Endodermal cell (in vitro differentiated cells): Measurements from ENCODE around the gene GSE1. TPM values are rescaled to one million over a fixed set of nuclear protein-coding genes. Genes with fewer than 3 reads are reported as not detected.

Experiments
- DNase-seq: peaks from one replicate; pipeline ENCODE4 v3.0.0-alpha.2; 2017
- H3K27ac ChIP-seq: 2 replicates; pipeline ENCODE4 v1.5.1; 2013; ENCODE audit warnings: mild to moderate bottlenecking, low read depth, low read length, moderate library complexity
- H3K27me3 ChIP-seq: 2 replicates; pipeline ENCODE4 v1.6.1; 2013; ENCODE audit warnings: mild to moderate bottlenecking, low read length, moderate library complexity; ENCODE audit not compliant: insufficient read depth, control insufficient read depth, poor library complexity, severe bottlenecking
- H3K36me3 ChIP-seq: 2 replicates; pipeline ENCODE4 v1.7.0; 2013; ENCODE audit warnings: mild to moderate bottlenecking, low read length, moderate library complexity; ENCODE audit not compliant: control insufficient read depth, insufficient read depth
- H3K4me1 ChIP-seq: one replicate; pipeline ENCODE4 v1.7.0; 2013; ENCODE audit warnings: low read length; ENCODE audit not compliant: control insufficient read depth, insufficient read depth
- H3K4me3 ChIP-seq: 2 replicates; pipeline ENCODE4 v1.5.1; 2013; ENCODE audit warnings: mild to moderate bottlenecking, low read length, moderate library complexity
- H3K9ac ChIP-seq: 2 replicates; pipeline ENCODE4 v1.6.1; 2013; ENCODE audit warnings: mild to moderate bottlenecking, low read length, moderate library complexity; ENCODE audit not compliant: poor library complexity, severe bottlenecking; ENCODE audit errors: extremely low read depth
- H3K9me3 ChIP-seq: 2 replicates; pipeline ENCODE4 v1.6.1; 2013; ENCODE audit warnings: mild to moderate bottlenecking, low read length, moderate library complexity; ENCODE audit not compliant: control insufficient read depth
- H3K27ac Mint-ChIP-seq: 2 replicates; pipeline ENCODE4 v1.8.0; 2020; ENCODE audit warnings: mixed read lengths
- H3K27me3 Mint-ChIP-seq: 2 replicates; pipeline ENCODE4 v1.8.0; 2021; ENCODE audit warnings: mild to moderate bottlenecking, mixed read lengths; ENCODE audit not compliant: insufficient read depth
- H3K36me3 Mint-ChIP-seq: 2 replicates; pipeline ENCODE4 v1.8.0; 2020; ENCODE audit warnings: low read depth, mixed read lengths
- H3K4me1 Mint-ChIP-seq: 2 replicates; pipeline ENCODE4 v1.8.0; 2020; ENCODE audit warnings: mixed read lengths
- H3K4me3 Mint-ChIP-seq: 2 replicates; pipeline ENCODE4 v1.8.0; 2020; ENCODE audit warnings: mild to moderate bottlenecking, moderate library complexity, mixed read lengths
- H3K9me3 Mint-ChIP-seq: 2 replicates; pipeline ENCODE4 v1.8.0; 2020; ENCODE audit warnings: mild to moderate bottlenecking, mixed read lengths
- CTCF ChIP-seq: fragments of 200-600 bp; sonication (generic); conservative IDR thresholded peaks from 2 replicates; pipeline ENCODE4 v1.5.0; 2021; ENCODE audit warnings: antibody characterized with exemption, mild to moderate bottlenecking
- WGBS, 2 experiments: methylation state at CpG; one replicate each; pipeline versions ENCODE4 v1.1.5 to v1.1.7; 2013; ENCODE audit warnings: missing lambda C conversion rate in 2 of 2, mixed read lengths in 1 of 2; ENCODE audit not compliant: insufficient coverage in 1 of 2, insufficient read length in 1 of 2; 5-methylcytosine and 5-hydroxymethylcytosine counted together
- total RNA-seq, 2 donors: library from RNA; stranded (reverse); fragmentation: NEBNext Ultra II Directional in 1 of 2; extraction: Animal tissue kit (Norgen Biotek cat#: 25700) in 1 of 2; gene quantifications; 2 replicates in 1 of 2; 3 replicates in 1 of 2; pipeline ENCODE4 v1.2.1, GENCODE V29; 2021

The GSE1 gene
- total RNA-seq, 2 donors from 2014 or later = 108 to 128 TPM

- H3K27me3 ChIP-seq = no peaks in the 10 kb centered on the region
- no peak for DNase-seq
- no peak overlapping the region for H3K9ac ChIP-seq
- H3K9me3 ChIP-seq = peaks cover 15% of the 10 kb centered on the region
- no peak overlapping the region for H3K27ac ChIP-seq
- H3K36me3 ChIP-seq = peaks cover 28% of the 10 kb centered on the region
- Mint-ChIP-seq H3K4me3 (no peak overlapping the region), H3K36me3 (peaks cover 25% of the 10 kb centered on the region), H3K27ac (no peak overlapping the region), H3K27me3 (no peaks in the 10 kb centered on the region), H3K9me3 (peaks cover 14% of the 10 kb centered on the region), H3K4me1 (no peaks in the 10 kb centered on the region)
- H3K4me3 ChIP-seq = no peak overlapping the region
- no peak for TF ChIP-seq CTCF
- WGBS, 2 experiments = 96 to 99% methylated on average over 14 to 15 of the region's 15 CpGs
- no peaks in the 10 kb centered on the region for H3K4me1 ChIP-seq
Observed at GRCh38 chr16:85633438-85633743, 20.3 kb downstream of the GSE1 start.

GRCh38 chr16:85633888-85634287 lies 20.8 kb downstream of the GSE1 start:
- H3K36me3 Mint-ChIP-seq = peaks cover 20% of the 10 kb centered on the region
- H3K27ac Mint-ChIP-seq = peak overlapping the region; percentile 64
- Histone ChIP-seq H3K9ac (no peak overlapping the region), H3K27ac (no peak overlapping the region), H3K27me3 (no peaks in the 10 kb centered on the region), H3K4me3 (no peak overlapping the region), H3K4me1 (no peaks in the 10 kb centered on the region), H3K36me3 (peaks cover 23% of the 10 kb centered on the region), H3K9me3 (peaks cover 11% of the 10 kb centered on the region)
- WGBS, 2 experiments = 94 to 98% methylated on average over 11 to 35 of the region's 35 CpGs
- peaks cover 11% of the 10 kb centered on the region for H3K9me3 Mint-ChIP-seq
- no peaks in the 10 kb centered on the region for H3K27me3 Mint-ChIP-seq
- DNase-seq = no peak
- no peak overlapping the region for H3K4me3 Mint-ChIP-seq
- no peak for TF ChIP-seq CTCF
- H3K4me1 Mint-ChIP-seq = no peaks in the 10 kb centered on the region

GRCh38 chr16:85634747-85635544 lies 21.8 kb downstream of the GSE1 start:
- Mint-ChIP-seq H3K4me1 (no peaks in the 10 kb centered on the region), H3K9me3 (peaks cover 2% of the 10 kb centered on the region), H3K36me3 (peaks cover 10% of the 10 kb centered on the region), H3K27me3 (no peaks in the 10 kb centered on the region), H3K4me3 (no peak overlapping the region), H3K27ac (no peak overlapping the region)
- no peak overlapping the region for H3K27ac ChIP-seq
- peak; percentile 73 for DNase-seq
- H3K4me3 ChIP-seq = no peak overlapping the region
- H3K27me3 ChIP-seq = no peaks in the 10 kb centered on the region
- no peaks in the 10 kb centered on the region for H3K4me1 ChIP-seq
- TF ChIP-seq CTCF = peak; percentile 66
- H3K9me3 ChIP-seq = peaks cover under 1% of the 10 kb centered on the region
- 89% methylated on average over 13 to 24 of the region's 24 CpGs for WGBS, 2 experiments
- no peak overlapping the region for H3K9ac ChIP-seq
- peaks cover 13% of the 10 kb centered on the region for H3K36me3 ChIP-seq
